Measurements from ENCODE around the gene ADK.

DNA sequence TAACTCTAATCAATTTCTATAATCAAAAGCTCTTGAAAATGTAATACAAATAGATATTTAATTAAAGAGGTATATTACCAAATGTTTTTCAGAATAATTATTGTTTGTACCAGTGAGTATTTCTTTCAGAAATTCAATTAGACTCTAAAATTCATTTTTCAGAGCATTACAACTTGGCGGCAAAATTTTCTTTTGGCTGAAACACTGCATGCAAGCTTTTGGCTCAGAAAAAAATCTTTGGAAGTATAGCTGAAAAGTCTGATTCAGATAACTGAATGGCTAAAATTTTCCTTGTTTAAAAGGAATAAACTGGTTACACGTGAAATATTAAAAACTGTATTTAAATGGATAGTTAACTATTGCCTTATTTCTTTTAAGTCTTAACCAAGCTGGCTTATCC is 472.8 kb downstream of the ADK start:
- TF ChIP-seq, protein P1, sequence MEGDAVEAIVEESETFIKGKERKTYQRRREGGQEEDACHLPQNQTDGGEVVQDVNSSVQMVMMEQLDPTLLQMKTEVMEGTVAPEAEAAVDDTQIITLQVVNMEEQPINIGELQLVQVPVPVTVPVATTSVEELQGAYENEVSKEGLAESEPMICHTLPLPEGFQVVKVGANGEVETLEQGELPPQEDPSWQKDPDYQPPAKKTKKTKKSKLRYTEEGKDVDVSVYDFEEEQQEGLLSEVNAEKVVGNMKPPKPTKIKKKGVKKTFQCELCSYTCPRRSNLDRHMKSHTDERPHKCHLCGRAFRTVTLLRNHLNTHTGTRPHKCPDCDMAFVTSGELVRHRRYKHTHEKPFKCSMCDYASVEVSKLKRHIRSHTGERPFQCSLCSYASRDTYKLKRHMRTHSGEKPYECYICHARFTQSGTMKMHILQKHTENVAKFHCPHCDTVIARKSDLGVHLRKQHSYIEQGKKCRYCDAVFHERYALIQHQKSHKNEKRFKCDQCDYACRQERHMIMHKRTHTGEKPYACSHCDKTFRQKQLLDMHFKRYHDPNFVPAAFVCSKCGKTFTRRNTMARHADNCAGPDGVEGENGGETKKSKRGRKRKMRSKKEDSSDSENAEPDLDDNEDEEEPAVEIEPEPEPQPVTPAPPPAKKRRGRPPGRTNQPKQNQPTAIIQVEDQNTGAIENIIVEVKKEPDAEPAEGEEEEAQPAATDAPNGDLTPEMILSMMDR (IDR thresholded peaks at IDR 0.05): no peak
- TF ChIP-seq POLR2A (IDR thresholded peaks at IDR 0.05): no peak
- TF ChIP-seq POLR2AphosphoS5 (IDR thresholded peaks at IDR 0.05): no peak

Measured in gastroesophageal sphincter (tissue), 3 donors.